Lower leg skin (tissue), 3 donors: ENCODE measurements around the gene ANKRD24.
"Not testable (repeated sequence)": the region's sequence is repeated elsewhere in the genome, so short reads cannot be mapped to it uniquely, and the experiment has no call there.

Experiments used
- POLR2A ChIP-seq, 2 donors: fragments of 450-650 bp; IDR thresholded peaks; one replicate each; pipeline ENCODE4 v1.6.1; 2016 to 2017; ENCODE audit warnings: antibody characterized with exemption in 2 of 2, mild to moderate bottlenecking in 1 of 2, moderate library complexity in 1 of 2
- TF ChIP-seq, protein P1 (sequence below), 3 donors: fragments of 450-650 bp; IDR thresholded peaks; one replicate each; pipeline ENCODE4 v1.5.1; 2016; ENCODE audit warnings: antibody characterized with exemption in 3 of 3, mild to moderate bottlenecking in 3 of 3, moderate library complexity in 2 of 3

DNA sequence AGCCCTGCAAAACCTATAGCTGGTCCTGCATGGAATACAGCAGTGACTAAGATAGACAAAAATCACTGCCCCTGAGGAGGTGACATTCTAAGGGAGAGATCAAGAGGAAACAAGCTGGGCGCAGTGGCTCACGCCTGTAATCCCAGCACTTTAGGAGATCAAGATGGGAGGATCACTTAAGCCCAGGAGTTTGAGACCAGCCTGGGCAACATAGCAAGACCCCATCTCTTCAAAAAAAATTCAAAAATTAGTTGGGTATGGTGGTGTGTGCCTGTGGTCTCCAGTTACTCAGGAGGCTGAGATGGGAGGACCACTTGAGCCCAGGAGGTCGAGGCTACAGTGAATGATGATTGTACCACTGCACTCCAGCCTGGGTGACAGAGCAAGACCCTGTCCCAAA, 10.0 kb downstream of the ANKRD24 start:
- TF ChIP-seq, protein P1, sequence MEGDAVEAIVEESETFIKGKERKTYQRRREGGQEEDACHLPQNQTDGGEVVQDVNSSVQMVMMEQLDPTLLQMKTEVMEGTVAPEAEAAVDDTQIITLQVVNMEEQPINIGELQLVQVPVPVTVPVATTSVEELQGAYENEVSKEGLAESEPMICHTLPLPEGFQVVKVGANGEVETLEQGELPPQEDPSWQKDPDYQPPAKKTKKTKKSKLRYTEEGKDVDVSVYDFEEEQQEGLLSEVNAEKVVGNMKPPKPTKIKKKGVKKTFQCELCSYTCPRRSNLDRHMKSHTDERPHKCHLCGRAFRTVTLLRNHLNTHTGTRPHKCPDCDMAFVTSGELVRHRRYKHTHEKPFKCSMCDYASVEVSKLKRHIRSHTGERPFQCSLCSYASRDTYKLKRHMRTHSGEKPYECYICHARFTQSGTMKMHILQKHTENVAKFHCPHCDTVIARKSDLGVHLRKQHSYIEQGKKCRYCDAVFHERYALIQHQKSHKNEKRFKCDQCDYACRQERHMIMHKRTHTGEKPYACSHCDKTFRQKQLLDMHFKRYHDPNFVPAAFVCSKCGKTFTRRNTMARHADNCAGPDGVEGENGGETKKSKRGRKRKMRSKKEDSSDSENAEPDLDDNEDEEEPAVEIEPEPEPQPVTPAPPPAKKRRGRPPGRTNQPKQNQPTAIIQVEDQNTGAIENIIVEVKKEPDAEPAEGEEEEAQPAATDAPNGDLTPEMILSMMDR (IDR thresholded peaks at IDR 0.05), result not testable (repeated sequence)
- not testable (repeated sequence) for TF ChIP-seq POLR2A (IDR thresholded peaks at IDR 0.05)
